SK-N-SH (cell line): ENCODE results near the gene WNT3. TPM values are rescaled to one million over a fixed set of nuclear protein-coding genes. Genes with fewer than 3 reads are reported as not detected.
A peak's percentile ranks its signal among the peaks of the same experiment; 100 is the strongest.
"Not testable (repeated sequence)": the region's sequence is repeated elsewhere in the genome, so short reads cannot be mapped to it uniquely, and the experiment has no call there.

ENCODE experiments used
- CTCF ChIA-PET: fragments of 300-600, 350-600 bp; formaldehyde crosslinking; extraction: SDS; loops from one replicate; lab custom pipeline; 2021; lab: Yijun Ruan, JAX
- POLR2A ChIA-PET: fragments of 350-600 bp; sonication (Branson Sonifier 250); formaldehyde crosslinking; extraction: SDS; loops from one replicate; lab custom pipeline; 2020; ENCODE audit warnings: antibody characterized with exemption, inconsistent platforms; lab: Yijun Ruan, JAX
- DNase-seq: peaks from one replicate; pipeline ENCODE4 v3.0.0; 2012
- H2AFZ ChIP-seq: fragments of 200-600 bp; sonication (generic); 2 replicates; pipeline ENCODE4 v1.8.1; 2016; ENCODE audit warnings: antibody characterized with exemption, mild to moderate bottlenecking, low read depth
- H3F3A ChIP-seq: fragments of 200-600 bp; sonication (generic); replicated peaks from 2 replicates; pipeline ENCODE3; 2016; ENCODE audit warnings: antibody characterized with exemption, mild to moderate bottlenecking; ENCODE audit not compliant: insufficient read depth
- H3K27ac ChIP-seq, 2 experiments: fragments of 200-500 bp in 1 of 2; fragments of 200-600 bp in 1 of 2; sonication (Bioruptor generic) in 1 of 2; sonication (generic), shearing (Covaris generic) in 1 of 2; 2 replicates each; pipeline versions ENCODE4 v1.5.1 to v1.6.1; 2014 to 2016; ENCODE audit warnings: low read depth in 2 of 2, inconsistent platforms in 1 of 2, low read length in 1 of 2, mild to moderate bottlenecking in 1 of 2, mixed read lengths in 1 of 2
- H3K27me3 ChIP-seq: fragments of 200-600 bp; sonication (generic), shearing (Covaris generic); 2 replicates; pipeline ENCODE4 v1.6.1; 2016; ENCODE audit warnings: mixed run types; ENCODE audit not compliant: insufficient read depth
- H3K36me3 ChIP-seq, 2 experiments: fragments of 200-500 bp in 1 of 2; fragments of 200-600 bp in 1 of 2; sonication (Bioruptor generic) in 1 of 2; sonication (generic) in 1 of 2; replicated peaks in 1 of 2; 2 replicates each; pipeline versions ENCODE3 to v1.5.1; 2014 to 2016; ENCODE audit warnings: low read length in 1 of 2, mild to moderate bottlenecking in 1 of 2; ENCODE audit not compliant: insufficient read depth in 2 of 2, control insufficient read depth in 1 of 2
- H3K4me1 ChIP-seq, 2 experiments: fragments of 200-500 bp in 1 of 2; fragments of 200-600 bp in 1 of 2; sonication (Bioruptor generic) in 1 of 2; sonication (generic), shearing (Covaris generic) in 1 of 2; 2 replicates each; pipeline versions ENCODE4 v1.5.1 to v1.6.1; 2014 to 2016; ENCODE audit warnings: low read depth in 1 of 2, low read length in 1 of 2, mixed run types in 1 of 2; ENCODE audit not compliant: insufficient read depth in 2 of 2, control insufficient read depth in 1 of 2
- H3K4me2 ChIP-seq: fragments of 200-600 bp; sonication (generic), shearing (Covaris generic); 2 replicates; pipeline ENCODE4 v1.6.1; 2017; ENCODE audit warnings: mixed run types
- H3K4me3 ChIP-seq, 2 experiments: fragments of 200-500 bp in 1 of 2; fragments of 200-600 bp in 1 of 2; sonication (Bioruptor generic) in 1 of 2; sonication (generic), shearing (Covaris generic) in 1 of 2; 2 replicates each; pipeline versions ENCODE4 v1.5.1 to v1.8.1; 2014 to 2016; ENCODE audit warnings: low read depth in 2 of 2, inconsistent platforms in 1 of 2, low read length in 1 of 2, mild to moderate bottlenecking in 1 of 2, mixed read lengths in 1 of 2, moderate library complexity in 1 of 2
- H3K79me2 ChIP-seq: fragments of 200-600 bp; sonication (generic); 2 replicates; pipeline ENCODE4 v1.8.1; 2017; ENCODE audit warnings: mild to moderate bottlenecking; ENCODE audit not compliant: insufficient read depth
- H3K9ac ChIP-seq: fragments of 200-600 bp; sonication (generic); 2 replicates; pipeline ENCODE4 v1.6.1; 2017; ENCODE audit warnings: mixed run types
- H3K9me2 ChIP-seq: fragments of 200-600 bp; sonication (generic); 2 replicates; pipeline ENCODE4 v1.6.1; 2017; ENCODE audit warnings: mixed run types
- H3K9me3 ChIP-seq: fragments of 200-600 bp; sonication (generic); 2 replicates; pipeline ENCODE4 v1.6.1; 2017; ENCODE audit warnings: mixed run types, mild to moderate bottlenecking, moderate library complexity
- H4K20me1 ChIP-seq: fragments of 200-600 bp; sonication (generic); 2 replicates; pipeline ENCODE4 v1.6.1; 2017; ENCODE audit warnings: mild to moderate bottlenecking, mixed run types; ENCODE audit not compliant: insufficient read depth
- CHD2 ChIP-seq: fragments of 150-350 bp; IDR thresholded peaks from 2 replicates; pipeline ENCODE4 v1.6.1; 2018; ENCODE audit warnings: low read length; ENCODE audit not compliant: partially characterized antibody
- ELF1 ChIP-seq: IDR thresholded peaks from 2 replicates; pipeline ENCODE4 v1.4.0; 2012
- EZH2phosphoT487 ChIP-seq: fragments of 200-600 bp; sonication (generic); IDR thresholded peaks from 2 replicates; pipeline ENCODE4 v1.6.1; 2017; ENCODE audit warnings: low read depth, mixed run types, mild to moderate bottlenecking, antibody characterized with exemption, moderate library complexity, borderline replicate concordance
- FOXJ3 ChIP-seq: sonication (generic); formaldehyde crosslinking; IDR thresholded peaks from 2 replicates; pipeline ENCODE4 v1.5.1; 2020; ENCODE audit warnings: mild to moderate bottlenecking, missing genetic modification reagents
- GABPA ChIP-seq: IDR thresholded peaks from 2 replicates; pipeline ENCODE4 v1.4.0; 2012; ENCODE audit warnings: low read depth, mild to moderate bottlenecking
- MEF2A ChIP-seq: IDR thresholded peaks from 2 replicates; pipeline ENCODE4 v1.4.0; 2012; ENCODE audit warnings: low read depth, borderline replicate concordance
- POLR2AphosphoS5 ChIP-seq: IDR thresholded peaks from 2 replicates; pipeline ENCODE4 v1.6.1; 2012; ENCODE audit warnings: low read depth, low read length
- RFX5 ChIP-seq: IDR thresholded peaks from 2 replicates; pipeline ENCODE4 v1.6.1; 2012; ENCODE audit warnings: mild to moderate bottlenecking, improper control_type of control experiment, low read length
- RXRA ChIP-seq: IDR thresholded peaks from 2 replicates; pipeline ENCODE4 v1.4.0; 2012; ENCODE audit warnings: low read depth, mild to moderate bottlenecking, borderline replicate concordance
- SIN3A ChIP-seq: IDR thresholded peaks from 2 replicates; pipeline ENCODE4 v1.6.1; 2012; ENCODE audit warnings: low read depth, mild to moderate bottlenecking, low read length, moderate library complexity, borderline replicate concordance
- TAF1 ChIP-seq: IDR thresholded peaks from 2 replicates; pipeline ENCODE4 v1.6.1; 2012; ENCODE audit warnings: low read depth, mild to moderate bottlenecking, low read length, moderate library complexity, borderline replicate concordance
- USF1 ChIP-seq: IDR thresholded peaks from 2 replicates; pipeline ENCODE4 v1.4.0; 2012; ENCODE audit warnings: low read depth, borderline replicate concordance
- YY1 ChIP-seq: IDR thresholded peaks from 2 replicates; pipeline ENCODE4 v1.4.0; 2012; ENCODE audit warnings: low read depth, mild to moderate bottlenecking
- ZBTB33 ChIP-seq: IDR thresholded peaks from 2 replicates; pipeline ENCODE4 v1.4.0; 2012; ENCODE audit warnings: low read depth, borderline replicate concordance
- WGBS: methylation state at CpG from one replicate; pipeline ENCODE4 v1.1.6; 2017; ENCODE audit warnings: low lambda C conversion rate; 5-methylcytosine and 5-hydroxymethylcytosine counted together
- polyA plus RNA-seq, 3 experiments: library from polyadenylated mRNA; depleted of rRNA; stranded (reverse); fragments of >200 nt; gene quantifications; 2 replicates each; pipeline ENCODE4 v1.2.3, GENCODE V29; 2012

Gene WNT3
- polyA plus RNA-seq, 1 of the 3 experiments (the other 2 are of a cell fraction) = 5.3 TPM

DNA sequence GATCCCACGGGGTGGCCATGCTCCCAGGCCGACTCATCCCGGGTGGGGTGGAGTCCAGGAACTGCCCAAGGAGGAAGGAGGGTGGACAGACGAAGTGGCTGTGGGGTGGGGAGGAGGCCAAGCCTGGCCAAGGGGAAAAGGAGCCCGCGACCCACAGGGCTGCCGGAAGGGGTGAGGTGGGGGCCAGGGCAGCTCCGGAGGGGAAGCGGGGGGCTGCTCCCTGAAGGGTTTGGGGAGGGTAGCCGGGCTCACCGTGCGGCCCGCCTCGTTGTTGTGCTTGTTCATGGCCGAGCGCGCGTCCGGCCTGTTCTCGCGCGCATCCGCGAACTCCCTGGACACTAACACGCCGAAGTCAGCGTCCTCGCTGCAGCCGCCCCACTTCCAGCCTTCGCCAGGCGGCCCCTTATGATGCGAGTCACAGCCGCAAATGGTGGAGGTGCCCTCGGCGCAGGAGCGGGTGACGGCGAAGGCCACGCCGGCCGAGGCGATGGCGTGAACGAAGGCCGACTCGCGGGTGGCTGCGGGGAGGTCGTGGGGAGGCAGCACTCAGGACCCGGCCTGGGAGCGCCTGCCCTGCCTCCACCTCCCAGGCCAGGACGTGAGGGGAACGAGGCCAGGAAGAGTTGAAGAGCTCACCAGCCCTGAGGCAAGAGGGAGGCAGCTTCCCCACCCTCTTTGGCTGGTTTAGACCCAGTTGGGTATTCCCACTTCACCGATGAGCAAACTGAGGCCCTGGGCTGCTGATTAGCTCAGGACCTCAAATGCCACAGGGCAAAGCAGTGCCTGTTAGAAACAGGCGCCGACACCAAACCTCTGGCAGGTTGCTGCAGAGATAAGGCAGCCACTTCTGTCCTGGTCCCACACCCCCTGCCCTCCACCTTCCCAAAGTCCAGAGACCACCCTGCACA lies 48.7 kb downstream of the WNT3 start:
- WGBS = 96% methylated on average over 52 of the region's 56 CpGs

DNA sequence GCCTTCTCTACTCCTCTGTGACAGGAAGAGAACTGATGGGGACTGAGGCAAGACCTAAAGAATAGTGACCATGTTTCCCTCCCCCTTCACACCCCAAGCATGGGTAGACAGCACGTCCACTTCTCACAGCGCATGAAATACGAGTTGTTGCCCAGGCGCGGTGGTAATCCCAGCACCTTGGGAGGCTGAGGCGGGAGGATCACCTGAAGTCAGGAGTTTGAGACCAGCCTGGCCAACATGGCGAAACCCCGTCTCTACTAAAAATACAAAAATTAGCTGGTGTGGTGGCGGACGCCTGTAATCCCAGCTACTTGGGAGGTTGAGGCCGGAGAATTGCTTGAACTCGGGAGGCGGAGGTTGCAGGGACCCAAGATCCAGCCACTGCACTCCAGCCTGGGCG lies 49.6 kb downstream of the WNT3 start:
- H3K79me2 ChIP-seq, H4K20me1 ChIP-seq, POLR2A ChIA-PET, H3K27ac ChIP-seq, H3K4me3 ChIP-seq, H3K9me3 ChIP-seq, CTCF ChIA-PET, H2AFZ ChIP-seq, H3K4me2 ChIP-seq, DNase-seq, H3K9me2 ChIP-seq, H3K27me3 ChIP-seq, H3K9ac ChIP-seq, H3K36me3 ChIP-seq: not testable (repeated sequence)
- H3K4me1 ChIP-seq = peaks cover 19 to 35% of the 10 kb centered on the region in 2 experiments; a peak in 3 of 4 replicates
- 98% methylated on average over 14 of the region's 14 CpGs for WGBS
- H3F3A ChIP-seq = peaks cover 22% of the 10 kb centered on the region

More for the DNA sequence above, 48.7 kb downstream of the WNT3 start:
- Histone ChIP-seq H2AFZ (no peak overlapping the region), H3K79me2 (no peaks in the 10 kb centered on the region), H3K4me3 (no peak overlapping the region), H3K9ac (no peak overlapping the region)
- peak; percentile 51 for DNase-seq
- TF ChIP-seq POLR2AphosphoS5 (peak; percentile 8; the same call in 1 of the 2 replicates), FOXJ3 (CRISPR knock-in tag) (no peak)
- TF ChIP-seq, all 33 proteins: peak for 1
- Histone ChIP-seq H3F3A (peaks cover 15% of the 10 kb centered on the region), H3K9me2 (no peaks in the 10 kb centered on the region), H3K4me1 (peaks cover 10 to 29% of the 10 kb centered on the region in 2 experiments; a peak in 3 of 4 replicates), H3K4me2 (no peak overlapping the region), H3K36me3 (no peaks in the 10 kb centered on the region), H3K9me3 (no peaks in the 10 kb centered on the region), H3K27me3 (no peaks in the 10 kb centered on the region), H3K27ac (no peak overlapping the region), H4K20me1 (no peaks in the 10 kb centered on the region)
- ChIA-PET POLR2A (no interaction called here), CTCF (no interaction called here)

DNA sequence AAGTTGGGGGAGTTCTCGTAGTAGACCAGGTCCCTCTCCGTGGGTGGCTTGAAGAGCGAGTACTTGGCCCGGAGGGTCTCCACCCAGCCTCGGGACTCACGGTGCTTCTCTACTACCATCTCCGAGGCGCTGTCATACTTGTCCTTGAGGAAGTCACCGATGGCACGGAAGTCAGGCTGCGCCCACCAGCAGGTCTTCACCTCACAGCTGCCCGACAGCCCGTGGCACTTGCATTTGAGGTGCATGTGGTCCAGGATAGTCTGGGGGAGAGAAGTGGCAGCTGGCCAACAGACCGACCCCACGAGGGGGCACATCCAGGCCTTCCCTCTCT lies 50.0 kb downstream of the WNT3 start:
- Histone ChIP-seq H3K9ac (no peak overlapping the region), H3K4me2 (no peak overlapping the region), H3K4me1 (peaks cover 23 to 35% of the 10 kb centered on the region in 2 experiments; a peak in 3 of 4 replicates), H3K9me3 (no peaks in the 10 kb centered on the region), H3F3A (peaks cover 24% of the 10 kb centered on the region), H3K27ac (no peak overlapping the region), H3K27me3 (no peaks in the 10 kb centered on the region), H3K36me3 (no peaks in the 10 kb centered on the region), H4K20me1 (no peaks in the 10 kb centered on the region), H3K79me2 (no peaks in the 10 kb centered on the region), H3K4me3 (no peak overlapping the region), H2AFZ (no peak overlapping the region), H3K9me2 (no peaks in the 10 kb centered on the region)
- ChIA-PET CTCF (interaction anchor here (1.5 to 1.9 kb wide), 2 partner anchors 50 to 67 kb away, joined by 3 to 8 read pairs; no protein-coding TSS in a partner anchor), POLR2A (no interaction called here)
- 98% methylated on average over 15 of the region's 15 CpGs for WGBS
- peak; percentile 17 for DNase-seq
- TF ChIP-seq ZBTB33 (no peak), RFX5 (no peak), RXRA (no peak), GABPA (no peak), CHD2 (no peak), MEF2A (no peak), TAF1 (no peak), FOXJ3 (CRISPR knock-in tag) (no peak), SIN3A (no peak), ELF1 (no peak), YY1 (no peak), EZH2phosphoT487 (no peak), USF1 (no peak)
